Parathyroid adenoma (tissue), 2 donors: ENCODE measurements around the gene TBC1D4.

Experiments used
- H2AFZ ChIP-seq: fragments of 300-600 bp; sonication (generic); one replicate; pipeline ENCODE4 v1.7.0; 2017; ENCODE audit warnings: antibody characterized with exemption, mild to moderate bottlenecking
- H3K27ac ChIP-seq: fragments of 300-600 bp; sonication (generic); one replicate; pipeline ENCODE4 v1.7.0; 2017
- H3K27me3 ChIP-seq: fragments of 300-600 bp; sonication (generic); one replicate; pipeline ENCODE4 v1.7.0; 2017; ENCODE audit warnings: low read length; ENCODE audit not compliant: control insufficient read depth, insufficient read depth
- H3K36me3 ChIP-seq: fragments of 300-600 bp; sonication (generic); one replicate; pipeline ENCODE4 v1.7.0; 2017; ENCODE audit warnings: low read length; ENCODE audit not compliant: control insufficient read depth, insufficient read depth
- H3K4me1 ChIP-seq: fragments of 300-600 bp; sonication (generic); one replicate; pipeline ENCODE4 v1.7.0; 2017; ENCODE audit warnings: control low read depth
- H3K4me2 ChIP-seq: fragments of 300-600 bp; sonication (generic); one replicate; pipeline ENCODE4 v1.7.0; 2017; ENCODE audit warnings: low read length
- H3K4me3 ChIP-seq: fragments of 300-600 bp; sonication (generic); one replicate; pipeline ENCODE4 v1.7.0; 2017; ENCODE audit warnings: low read depth, low read length
- H3K79me2 ChIP-seq: fragments of 300-600 bp; sonication (generic); one replicate; pipeline ENCODE4 v1.7.0; 2017; ENCODE audit warnings: control low read depth
- H3K9ac ChIP-seq: fragments of 300-600 bp; sonication (generic); one replicate; pipeline ENCODE4 v1.7.0; 2017; ENCODE audit warnings: mild to moderate bottlenecking
- H3K9me3 ChIP-seq: fragments of 300-600 bp; sonication (generic); one replicate; pipeline ENCODE4 v1.7.0; 2017; ENCODE audit warnings: low read length; ENCODE audit not compliant: control insufficient read depth
- TF ChIP-seq, protein P1 (sequence below): fragments of 300-600 bp; sonication (generic); IDR thresholded peaks from one replicate; pipeline ENCODE4 v1.7.0; 2017; ENCODE audit warnings: antibody characterized with exemption, mild to moderate bottlenecking
- donor health status: primary hyperparathyroidism.

The TBC1D4 gene

DNA sequence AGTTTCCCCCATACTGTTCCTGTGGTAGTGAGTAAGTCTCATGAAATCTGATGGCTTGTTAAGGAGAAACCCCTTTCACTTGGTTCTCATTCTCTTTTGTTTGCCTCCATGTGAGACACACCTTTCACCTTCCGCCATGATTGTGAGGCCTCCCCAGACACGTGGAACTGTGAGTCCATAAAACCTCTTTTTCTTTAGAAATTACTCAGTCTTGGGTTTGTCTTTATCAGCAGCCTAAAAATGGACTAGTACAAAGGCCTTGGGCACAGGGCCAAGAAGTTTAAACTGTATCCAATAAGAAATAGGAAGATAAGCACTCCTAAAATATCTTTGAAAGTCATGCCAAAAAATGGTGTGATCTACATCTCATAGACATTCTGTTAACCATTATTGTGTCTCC is 176.9 kb downstream of the TBC1D4 start:
- Histone ChIP-seq H2AFZ (no peak overlapping the region), H3K4me3 (no peak overlapping the region), H3K4me2 (no peak overlapping the region), H3K27me3 (no peaks in the 10 kb centered on the region), H3K4me1 (no peaks in the 10 kb centered on the region), H3K27ac (no peak overlapping the region), H3K9ac (no peak overlapping the region), H3K36me3 (no peaks in the 10 kb centered on the region), H3K9me3 (no peaks in the 10 kb centered on the region), H3K79me2 (no peaks in the 10 kb centered on the region)
- TF ChIP-seq, protein P1, sequence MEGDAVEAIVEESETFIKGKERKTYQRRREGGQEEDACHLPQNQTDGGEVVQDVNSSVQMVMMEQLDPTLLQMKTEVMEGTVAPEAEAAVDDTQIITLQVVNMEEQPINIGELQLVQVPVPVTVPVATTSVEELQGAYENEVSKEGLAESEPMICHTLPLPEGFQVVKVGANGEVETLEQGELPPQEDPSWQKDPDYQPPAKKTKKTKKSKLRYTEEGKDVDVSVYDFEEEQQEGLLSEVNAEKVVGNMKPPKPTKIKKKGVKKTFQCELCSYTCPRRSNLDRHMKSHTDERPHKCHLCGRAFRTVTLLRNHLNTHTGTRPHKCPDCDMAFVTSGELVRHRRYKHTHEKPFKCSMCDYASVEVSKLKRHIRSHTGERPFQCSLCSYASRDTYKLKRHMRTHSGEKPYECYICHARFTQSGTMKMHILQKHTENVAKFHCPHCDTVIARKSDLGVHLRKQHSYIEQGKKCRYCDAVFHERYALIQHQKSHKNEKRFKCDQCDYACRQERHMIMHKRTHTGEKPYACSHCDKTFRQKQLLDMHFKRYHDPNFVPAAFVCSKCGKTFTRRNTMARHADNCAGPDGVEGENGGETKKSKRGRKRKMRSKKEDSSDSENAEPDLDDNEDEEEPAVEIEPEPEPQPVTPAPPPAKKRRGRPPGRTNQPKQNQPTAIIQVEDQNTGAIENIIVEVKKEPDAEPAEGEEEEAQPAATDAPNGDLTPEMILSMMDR, result no peak

DNA sequence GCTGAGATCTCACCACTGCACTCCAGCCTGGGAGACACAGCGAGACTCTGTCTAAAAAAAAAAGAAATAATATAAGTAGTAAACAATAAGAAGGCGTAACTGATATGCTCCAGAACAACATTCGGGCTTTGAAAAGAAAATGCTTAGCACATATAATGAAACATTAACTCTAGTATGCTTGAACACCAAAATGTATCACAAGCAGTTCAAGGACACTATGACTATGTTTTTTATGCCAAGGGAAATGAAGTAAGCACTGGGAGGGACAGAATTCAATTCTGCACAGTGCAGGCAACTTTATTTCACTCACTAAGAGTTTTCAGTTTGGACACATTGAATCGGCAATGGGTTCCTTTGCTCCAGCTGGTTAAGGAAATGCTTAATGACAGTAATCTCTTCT is 178.7 kb downstream of the TBC1D4 start:
- Histone ChIP-seq H3K4me2 (no peak overlapping the region), H3K4me1 (no peaks in the 10 kb centered on the region), H3K36me3 (no peaks in the 10 kb centered on the region)

DNA sequence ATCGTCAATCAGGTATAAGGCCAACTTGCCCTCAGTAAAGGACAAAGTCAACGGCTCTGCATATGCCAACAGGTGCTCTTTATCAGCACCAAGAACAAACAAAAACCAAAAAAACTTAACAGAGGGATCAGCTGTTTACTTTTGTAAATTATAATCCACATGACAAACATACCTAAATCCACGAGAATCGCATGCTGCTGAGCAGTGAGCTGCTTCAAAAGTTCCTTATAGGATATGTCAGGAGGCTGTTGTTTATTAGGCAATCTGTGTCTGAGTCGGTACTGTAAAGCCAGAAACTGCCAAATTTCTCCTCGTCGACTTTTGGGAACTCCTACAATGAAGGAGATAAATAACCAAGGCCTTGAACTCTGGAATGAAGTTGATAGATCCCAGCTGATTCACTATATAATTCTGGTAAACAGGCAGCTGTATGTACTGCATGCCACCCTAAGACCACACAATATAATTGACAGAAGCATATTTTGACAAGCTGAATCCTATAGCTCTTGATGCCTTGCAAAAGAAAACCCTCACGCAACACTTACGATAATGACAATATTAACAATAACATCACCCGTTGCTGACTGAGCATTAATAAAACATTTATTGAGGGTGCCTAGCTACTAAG is 179.8 kb downstream of the TBC1D4 start:
- H3K4me1 ChIP-seq, result no peaks in the 10 kb centered on the region
- H3K27ac ChIP-seq, result no peak overlapping the region
- H3K79me2 ChIP-seq, result no peaks in the 10 kb centered on the region
- TF ChIP-seq, protein P1, result no peak
- no peak overlapping the region for H3K9ac ChIP-seq
- no peak overlapping the region for H3K4me2 ChIP-seq
- no peak overlapping the region for H2AFZ ChIP-seq
- H3K4me3 ChIP-seq, result no peak overlapping the region
- H3K9me3 ChIP-seq, result no peaks in the 10 kb centered on the region
- H3K27me3 ChIP-seq, result no peaks in the 10 kb centered on the region
- H3K36me3 ChIP-seq, result no peaks in the 10 kb centered on the region

More for the DNA sequence above, 178.7 kb downstream of the TBC1D4 start:
- no peak overlapping the region for H2AFZ ChIP-seq
- no peaks in the 10 kb centered on the region for H3K27me3 ChIP-seq
- TF ChIP-seq, protein P1, result no peak
- H3K27ac ChIP-seq, result no peak overlapping the region
- H3K4me3 ChIP-seq, result no peak overlapping the region
- H3K9me3 ChIP-seq, result no peaks in the 10 kb centered on the region
- H3K9ac ChIP-seq, result no peak overlapping the region
- no peaks in the 10 kb centered on the region for H3K79me2 ChIP-seq

DNA sequence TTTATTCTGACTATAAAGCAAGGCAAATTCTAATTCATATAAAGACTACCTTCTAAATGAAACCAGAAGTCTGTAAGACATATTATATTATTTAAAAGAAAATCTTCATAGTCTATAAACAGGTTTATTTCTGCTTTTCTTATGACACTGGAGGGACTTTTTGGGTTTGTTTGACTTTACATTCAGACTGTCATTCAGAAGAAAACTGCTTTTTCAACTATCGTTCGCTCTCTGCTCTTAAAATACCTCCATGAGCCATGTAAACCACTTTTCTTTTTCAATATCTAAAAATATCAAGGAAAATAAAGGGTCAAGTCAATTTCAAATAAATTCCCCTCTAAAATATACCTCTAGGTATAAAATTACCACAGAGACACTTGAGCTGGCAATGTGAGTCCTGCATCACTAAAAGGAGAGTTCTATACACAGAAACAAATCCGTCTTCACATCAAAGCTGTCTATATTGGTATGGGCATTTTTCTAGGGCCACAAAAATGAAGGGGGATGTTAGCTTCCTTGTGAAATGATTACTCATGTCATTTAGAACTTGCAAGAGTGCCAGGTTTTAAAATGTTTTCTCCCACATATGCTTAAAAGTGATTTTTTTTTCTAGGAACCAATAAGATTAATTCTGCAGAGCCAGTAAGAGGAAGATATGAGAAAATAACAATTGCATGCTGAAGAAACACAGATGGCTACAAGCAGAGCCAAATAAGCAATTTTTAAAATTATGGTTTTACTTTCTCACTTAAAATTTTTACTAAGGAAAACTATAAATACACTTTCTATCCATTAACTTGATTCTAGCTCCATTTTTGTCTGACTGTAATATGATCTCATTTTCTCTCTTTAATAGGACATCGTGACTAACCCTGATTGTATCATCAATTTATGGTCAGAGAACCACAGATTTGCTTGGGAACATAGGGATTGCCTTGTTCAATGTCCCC is 181.8 kb downstream of the TBC1D4 start:
- no peaks in the 10 kb centered on the region for H3K27me3 ChIP-seq
- TF ChIP-seq, protein P1, result no peak
- H3K9ac ChIP-seq, result no peak overlapping the region
- no peaks in the 10 kb centered on the region for H3K9me3 ChIP-seq
- no peak overlapping the region for H3K27ac ChIP-seq
- H3K79me2 ChIP-seq, result no peaks in the 10 kb centered on the region
- no peak overlapping the region for H2AFZ ChIP-seq
- no peaks in the 10 kb centered on the region for H3K4me1 ChIP-seq
- H3K36me3 ChIP-seq, result no peaks in the 10 kb centered on the region
- no peak overlapping the region for H3K4me3 ChIP-seq
- H3K4me2 ChIP-seq, result no peak overlapping the region
